Kidney epithelial cell (primary cell): ENCODE measurements around the gene CNTNAP2. TPM values are rescaled to one million over a fixed set of nuclear protein-coding genes. Genes with fewer than 3 reads are reported as not detected.

Experiments used
- DNase-seq: peaks from one replicate; pipeline ENCODE4 v3.0.0-alpha.2; 2010; ENCODE audit warnings: low read depth
- H3K27me3 ChIP-seq: 2 replicates; pipeline ENCODE4 v1.6.0; 2011; ENCODE audit warnings: low read length; ENCODE audit not compliant: control insufficient read depth, insufficient read depth
- H3K36me3 ChIP-seq: 2 replicates; pipeline ENCODE4 v1.5.1; 2011; ENCODE audit warnings: low read length; ENCODE audit not compliant: control insufficient read depth, insufficient read depth
- H3K4me3 ChIP-seq: 2 replicates; pipeline ENCODE4 v1.5.1; 2011; ENCODE audit warnings: low read depth, mild to moderate bottlenecking, control low read depth, low read length
- total RNA-seq: library from RNA; depleted of rRNA; stranded (reverse); fragments of >200 nt; gene quantifications from 2 replicates; pipeline ENCODE4 v1.2.3, GENCODE V29; 2015
- TF ChIP-seq, protein P1 (sequence below): IDR thresholded peaks from 2 replicates; pipeline ENCODE4 v1.5.1; 2011; ENCODE audit warnings: mild to moderate bottlenecking, moderate library complexity, low read length, control low read depth, inconsistent platforms; ENCODE audit not compliant: insufficient read depth, poor library complexity, severe bottlenecking

Gene CNTNAP2
- total RNA-seq, 1 donor from 2014 or later, result 14.0 TPM

DNA sequence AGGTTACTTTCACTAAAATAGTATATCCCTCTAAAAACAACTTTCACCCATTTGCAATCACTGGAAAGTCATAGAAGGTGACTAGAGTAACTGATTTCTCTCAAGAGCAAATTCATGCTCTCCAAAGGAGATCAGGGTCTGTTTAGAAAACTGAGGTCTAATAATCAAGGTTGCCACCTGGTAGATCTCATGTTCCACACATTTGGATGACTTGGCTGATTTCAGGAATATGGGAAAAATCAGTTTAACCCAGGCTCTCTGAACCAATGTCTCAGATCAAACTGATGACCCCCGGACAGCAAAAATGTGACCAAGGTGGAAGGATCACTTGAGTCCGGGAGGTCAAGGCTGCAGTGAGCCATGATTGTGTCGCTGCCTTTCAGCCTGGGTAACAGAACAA, 1911.6 kb downstream of the CNTNAP2 start:
- Histone ChIP-seq H3K4me3 (no peak overlapping the region), H3K36me3 (no peaks in the 10 kb centered on the region), H3K27me3 (no peaks in the 10 kb centered on the region)
- TF ChIP-seq, protein P1, sequence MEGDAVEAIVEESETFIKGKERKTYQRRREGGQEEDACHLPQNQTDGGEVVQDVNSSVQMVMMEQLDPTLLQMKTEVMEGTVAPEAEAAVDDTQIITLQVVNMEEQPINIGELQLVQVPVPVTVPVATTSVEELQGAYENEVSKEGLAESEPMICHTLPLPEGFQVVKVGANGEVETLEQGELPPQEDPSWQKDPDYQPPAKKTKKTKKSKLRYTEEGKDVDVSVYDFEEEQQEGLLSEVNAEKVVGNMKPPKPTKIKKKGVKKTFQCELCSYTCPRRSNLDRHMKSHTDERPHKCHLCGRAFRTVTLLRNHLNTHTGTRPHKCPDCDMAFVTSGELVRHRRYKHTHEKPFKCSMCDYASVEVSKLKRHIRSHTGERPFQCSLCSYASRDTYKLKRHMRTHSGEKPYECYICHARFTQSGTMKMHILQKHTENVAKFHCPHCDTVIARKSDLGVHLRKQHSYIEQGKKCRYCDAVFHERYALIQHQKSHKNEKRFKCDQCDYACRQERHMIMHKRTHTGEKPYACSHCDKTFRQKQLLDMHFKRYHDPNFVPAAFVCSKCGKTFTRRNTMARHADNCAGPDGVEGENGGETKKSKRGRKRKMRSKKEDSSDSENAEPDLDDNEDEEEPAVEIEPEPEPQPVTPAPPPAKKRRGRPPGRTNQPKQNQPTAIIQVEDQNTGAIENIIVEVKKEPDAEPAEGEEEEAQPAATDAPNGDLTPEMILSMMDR, result no peak
- no peak for DNase-seq

DNA sequence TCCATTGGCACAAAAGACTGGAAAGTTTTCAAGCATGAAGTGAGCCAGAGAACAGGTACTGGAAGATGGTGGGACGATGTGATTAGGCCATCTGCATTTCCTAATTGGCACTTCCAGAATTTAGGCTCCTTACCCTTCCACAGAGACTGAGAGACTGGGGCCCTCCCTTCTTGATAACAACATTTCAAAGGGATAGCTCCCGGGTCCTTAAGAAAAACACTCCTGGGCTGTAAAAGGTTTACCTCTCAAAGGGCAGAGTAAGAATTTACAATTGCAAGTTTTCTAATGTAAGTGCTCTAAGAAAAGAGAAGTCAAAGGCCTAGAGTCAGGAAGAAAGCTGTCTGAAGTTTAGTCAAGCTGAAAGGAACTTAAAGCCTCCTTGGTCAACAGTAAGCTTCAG, 1914.4 kb downstream of the CNTNAP2 start:
- no peak for DNase-seq
- no peaks in the 10 kb centered on the region for H3K27me3 ChIP-seq
- TF ChIP-seq, protein P1, result no peak
- no peak overlapping the region for H3K4me3 ChIP-seq
- no peaks in the 10 kb centered on the region for H3K36me3 ChIP-seq

DNA sequence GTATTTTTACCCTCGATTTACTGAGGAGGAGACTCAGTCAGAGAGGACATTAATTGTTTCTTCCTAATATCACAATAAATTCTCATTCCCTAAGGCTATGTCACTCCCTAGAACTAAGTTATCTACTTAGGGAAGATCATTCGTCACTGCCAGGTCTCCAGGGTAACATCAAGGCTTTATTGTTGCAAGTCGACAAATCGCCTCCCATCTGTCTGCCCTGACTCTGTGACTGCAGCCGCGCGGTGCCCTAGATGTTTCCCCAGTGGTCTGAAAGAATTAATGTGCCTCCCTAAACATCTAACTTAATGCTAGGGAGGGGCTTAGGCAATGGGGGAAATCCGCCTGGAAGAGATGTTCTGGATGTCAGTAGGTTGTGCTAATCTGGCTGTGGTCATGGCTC, 1915.2 kb downstream of the CNTNAP2 start:
- no peak for DNase-seq
- TF ChIP-seq, protein P1, result no peak

DNA sequence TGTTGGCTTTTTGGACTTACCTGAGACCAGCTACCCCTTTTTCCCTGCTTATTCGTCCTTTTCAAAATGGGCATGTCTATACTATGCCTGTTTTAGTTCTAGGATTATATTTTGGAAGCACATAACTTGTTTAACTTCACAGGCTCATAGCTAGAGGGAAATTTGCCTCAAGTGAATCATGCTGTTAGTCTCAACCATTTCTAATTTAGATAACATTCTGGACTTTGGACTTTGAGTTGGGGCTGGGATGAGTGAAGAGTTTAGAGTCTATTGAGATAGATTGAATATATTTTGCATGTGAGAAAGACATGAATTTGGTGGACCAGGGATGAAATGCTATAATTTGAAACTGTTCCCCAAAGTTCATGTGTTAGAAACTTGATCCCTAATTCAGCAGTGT, 1919.3 kb downstream of the CNTNAP2 start:
- TF ChIP-seq, protein P1, result no peak
- Histone ChIP-seq H3K27me3 (no peaks in the 10 kb centered on the region), H3K4me3 (no peak overlapping the region), H3K36me3 (no peaks in the 10 kb centered on the region)
- DNase-seq, result no peak

More for the DNA sequence above, 1915.2 kb downstream of the CNTNAP2 start:
- Histone ChIP-seq H3K27me3 (no peaks in the 10 kb centered on the region), H3K4me3 (no peak overlapping the region), H3K36me3 (no peaks in the 10 kb centered on the region)

DNA sequence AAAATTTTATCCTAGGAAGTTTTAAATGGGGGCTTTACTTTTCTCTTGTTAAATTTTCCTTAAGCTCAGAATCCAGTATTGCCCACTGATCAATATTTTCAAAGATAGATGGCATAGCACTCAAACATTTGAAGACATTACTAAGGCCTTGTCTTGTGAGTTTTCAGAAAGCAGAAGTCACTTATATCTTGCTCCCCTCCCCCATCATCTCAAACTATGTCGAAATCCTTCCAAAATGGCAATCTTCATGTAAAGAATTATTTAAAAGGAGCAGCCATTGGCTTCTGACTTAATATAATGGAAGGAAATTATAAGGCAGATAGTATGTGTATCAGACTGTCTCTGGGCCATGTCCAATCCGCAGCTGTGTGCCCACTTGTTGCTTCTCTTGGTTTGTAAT, 1920.4 kb downstream of the CNTNAP2 start:
- Histone ChIP-seq H3K27me3 (no peaks in the 10 kb centered on the region), H3K4me3 (no peak overlapping the region), H3K36me3 (no peaks in the 10 kb centered on the region)
- DNase-seq, result no peak
- TF ChIP-seq, protein P1, result no peak

DNA sequence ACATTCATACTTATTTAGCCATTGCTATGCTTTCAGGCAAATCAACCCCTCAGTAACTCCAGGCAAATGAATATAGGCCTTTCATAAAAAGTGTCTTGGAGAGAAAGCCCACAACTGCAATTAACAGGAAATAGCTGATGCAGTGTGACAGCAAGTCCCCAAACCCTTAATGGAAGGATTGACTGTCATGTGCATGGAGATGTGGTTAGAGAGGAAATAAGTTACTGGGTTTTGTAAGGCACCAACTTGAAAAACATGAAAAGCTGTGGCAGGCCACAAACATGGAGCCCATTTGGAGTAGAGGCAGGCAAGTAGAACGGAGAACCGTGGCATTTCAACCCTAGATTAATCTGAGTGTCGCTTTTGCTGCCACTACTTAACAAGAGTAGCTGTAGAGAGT, 1924.6 kb downstream of the CNTNAP2 start:
- H3K4me3 ChIP-seq, result no peak overlapping the region
- TF ChIP-seq, protein P1, result no peak
- no peaks in the 10 kb centered on the region for H3K36me3 ChIP-seq
- no peaks in the 10 kb centered on the region for H3K27me3 ChIP-seq
- no peak for DNase-seq
